Measurements from ENCODE around the gene PLCB3. TPM values are rescaled to one million over a fixed set of nuclear protein-coding genes. Genes with fewer than 3 reads are reported as not detected.

The PLCB3 gene
- total and polyA plus RNA-seq, 2 of the 13 experiments (the other 11 are each of a cell fraction or from before 2014, with no cell fraction given), result 7.5 to 13.8 TPM

GRCh38 chr11:64304316-64305072, 53.2 kb downstream of the PLCB3 start (continued):
- TF ChIP-seq, protein P1, sequence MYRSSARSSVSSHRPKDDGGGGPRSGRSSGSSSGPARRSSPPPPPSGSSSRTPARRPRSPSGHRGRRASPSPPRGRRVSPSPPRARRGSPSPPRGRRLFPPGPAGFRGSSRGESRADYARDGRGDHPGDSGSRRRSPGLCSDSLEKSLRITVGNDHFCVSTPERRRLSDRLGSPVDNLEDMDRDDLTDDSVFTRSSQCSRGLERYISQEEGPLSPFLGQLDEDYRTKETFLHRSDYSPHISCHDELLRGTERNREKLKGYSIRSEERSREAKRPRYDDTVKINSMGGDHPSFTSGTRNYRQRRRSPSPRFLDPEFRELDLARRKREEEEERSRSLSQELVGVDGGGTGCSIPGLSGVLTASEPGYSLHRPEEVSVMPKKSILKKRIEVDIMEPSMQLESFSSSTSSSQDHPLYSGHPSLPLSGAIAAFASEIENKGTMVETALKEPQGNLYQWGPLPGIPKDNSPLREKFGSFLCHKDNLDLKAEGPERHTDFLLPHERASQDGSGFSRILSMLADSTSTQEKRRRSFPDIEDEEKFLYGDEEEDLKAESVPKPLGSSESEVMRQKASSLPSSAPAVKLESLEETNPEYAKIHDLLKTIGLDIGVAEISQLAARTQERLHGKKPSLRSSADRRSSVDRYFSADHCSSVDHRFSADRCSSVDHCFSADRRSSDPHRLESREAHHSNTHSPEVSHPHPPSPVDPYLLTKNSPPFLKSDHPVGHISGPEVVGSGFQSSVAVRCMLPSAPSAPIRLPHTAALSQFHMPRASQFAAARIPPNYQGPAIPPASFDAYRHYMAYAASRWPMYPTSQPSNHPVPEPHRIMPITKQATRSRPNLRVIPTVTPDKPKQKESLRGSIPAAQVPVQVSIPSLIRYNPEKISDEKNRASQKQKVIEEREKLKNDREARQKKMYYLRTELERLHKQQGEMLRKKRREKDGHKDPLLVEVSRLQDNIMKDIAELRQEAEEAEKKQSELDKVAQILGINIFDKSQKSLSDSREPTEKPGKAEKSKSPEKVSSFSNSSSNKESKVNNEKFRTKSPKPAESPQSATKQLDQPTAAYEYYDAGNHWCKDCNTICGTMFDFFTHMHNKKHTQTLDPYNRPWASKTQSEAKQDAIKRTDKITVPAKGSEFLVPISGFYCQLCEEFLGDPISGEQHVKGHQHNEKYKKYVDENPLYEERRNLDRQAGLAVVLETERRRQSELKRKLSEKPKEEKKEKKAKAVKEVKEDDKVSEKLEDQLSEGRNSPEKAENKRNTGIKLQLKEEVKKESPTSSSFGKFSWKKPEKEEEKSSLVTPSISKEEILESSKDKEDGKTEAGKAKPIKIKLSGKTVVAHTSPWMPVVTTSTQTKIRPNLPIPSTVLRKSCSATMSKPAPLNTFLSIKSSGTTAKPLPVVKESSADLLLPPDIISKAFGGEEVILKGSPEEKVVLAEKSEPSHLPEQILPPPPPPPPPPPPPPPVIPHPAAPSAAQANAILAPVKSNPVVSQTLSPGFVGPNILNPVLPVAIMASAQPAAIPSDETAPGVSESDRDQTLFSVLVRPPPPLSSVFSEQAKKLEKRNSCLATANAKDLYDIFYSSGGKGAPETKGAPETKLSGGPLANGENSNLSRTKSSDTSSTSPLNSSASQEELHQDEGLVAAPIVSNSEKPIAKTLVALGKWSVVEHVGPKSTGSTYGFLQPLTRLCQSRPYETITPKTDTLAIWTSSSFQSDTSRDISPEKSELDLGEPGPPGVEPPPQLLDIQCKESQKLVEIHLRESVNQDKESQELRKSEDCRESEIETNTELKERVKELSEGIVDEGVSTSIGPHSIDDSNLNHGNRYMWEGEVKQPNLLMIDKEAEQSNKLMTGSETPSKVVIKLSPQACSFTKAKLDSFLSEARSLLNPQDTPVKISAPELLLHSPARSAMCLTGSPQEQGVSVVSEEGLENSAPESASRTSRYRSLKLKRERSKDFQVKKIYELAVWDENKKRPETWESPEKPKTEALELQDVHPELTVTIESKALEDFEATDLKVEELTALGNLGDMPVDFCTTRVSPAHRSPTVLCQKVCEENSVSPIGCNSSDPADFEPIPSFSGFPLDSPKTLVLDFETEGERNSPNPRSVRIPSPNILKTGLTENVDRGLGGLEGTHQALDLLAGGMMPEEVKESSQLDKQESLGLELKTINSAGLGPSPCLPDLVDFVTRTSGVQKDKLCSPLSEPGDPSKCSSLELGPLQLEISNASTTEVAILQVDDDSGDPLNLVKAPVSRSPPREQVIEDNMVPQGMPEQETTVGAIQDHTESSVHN (CRISPR knock-in tag; IDR thresholded peaks at IDR 0.05), result no peak
- no peak for TF ChIP-seq GFI1 (CRISPR knock-in tag; IDR thresholded peaks at IDR 0.05; ENCODE audit: borderline replicate concordance)
- peak; percentile 13; the same call in 1 of the 2 replicates for TF ChIP-seq ZSCAN9 (CRISPR knock-in tag; IDR thresholded peaks at IDR 0.05; ENCODE audit: borderline replicate concordance)
- TF ChIP-seq, protein P2, sequence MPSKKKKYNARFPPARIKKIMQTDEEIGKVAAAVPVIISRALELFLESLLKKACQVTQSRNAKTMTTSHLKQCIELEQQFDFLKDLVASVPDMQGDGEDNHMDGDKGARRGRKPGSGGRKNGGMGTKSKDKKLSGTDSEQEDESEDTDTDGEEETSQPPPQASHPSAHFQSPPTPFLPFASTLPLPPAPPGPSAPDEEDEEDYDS (CRISPR knock-in tag; IDR thresholded peaks at IDR 0.05), result 0 out of 2 replicates have a peak, but pooled peaks have one; percentile 21
- TF ChIP-seq, protein P3, sequence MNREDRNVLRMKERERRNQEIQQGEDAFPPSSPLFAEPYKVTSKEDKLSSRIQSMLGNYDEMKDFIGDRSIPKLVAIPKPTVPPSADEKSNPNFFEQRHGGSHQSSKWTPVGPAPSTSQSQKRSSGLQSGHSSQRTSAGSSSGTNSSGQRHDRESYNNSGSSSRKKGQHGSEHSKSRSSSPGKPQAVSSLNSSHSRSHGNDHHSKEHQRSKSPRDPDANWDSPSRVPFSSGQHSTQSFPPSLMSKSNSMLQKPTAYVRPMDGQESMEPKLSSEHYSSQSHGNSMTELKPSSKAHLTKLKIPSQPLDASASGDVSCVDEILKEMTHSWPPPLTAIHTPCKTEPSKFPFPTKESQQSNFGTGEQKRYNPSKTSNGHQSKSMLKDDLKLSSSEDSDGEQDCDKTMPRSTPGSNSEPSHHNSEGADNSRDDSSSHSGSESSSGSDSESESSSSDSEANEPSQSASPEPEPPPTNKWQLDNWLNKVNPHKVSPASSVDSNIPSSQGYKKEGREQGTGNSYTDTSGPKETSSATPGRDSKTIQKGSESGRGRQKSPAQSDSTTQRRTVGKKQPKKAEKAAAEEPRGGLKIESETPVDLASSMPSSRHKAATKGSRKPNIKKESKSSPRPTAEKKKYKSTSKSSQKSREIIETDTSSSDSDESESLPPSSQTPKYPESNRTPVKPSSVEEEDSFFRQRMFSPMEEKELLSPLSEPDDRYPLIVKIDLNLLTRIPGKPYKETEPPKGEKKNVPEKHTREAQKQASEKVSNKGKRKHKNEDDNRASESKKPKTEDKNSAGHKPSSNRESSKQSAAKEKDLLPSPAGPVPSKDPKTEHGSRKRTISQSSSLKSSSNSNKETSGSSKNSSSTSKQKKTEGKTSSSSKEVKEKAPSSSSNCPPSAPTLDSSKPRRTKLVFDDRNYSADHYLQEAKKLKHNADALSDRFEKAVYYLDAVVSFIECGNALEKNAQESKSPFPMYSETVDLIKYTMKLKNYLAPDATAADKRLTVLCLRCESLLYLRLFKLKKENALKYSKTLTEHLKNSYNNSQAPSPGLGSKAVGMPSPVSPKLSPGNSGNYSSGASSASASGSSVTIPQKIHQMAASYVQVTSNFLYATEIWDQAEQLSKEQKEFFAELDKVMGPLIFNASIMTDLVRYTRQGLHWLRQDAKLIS (CRISPR knock-in tag; IDR thresholded peaks at IDR 0.05), result no peak
- TF ChIP-seq ZNF333 (CRISPR knock-in tag; IDR thresholded peaks at IDR 0.05; ENCODE audit: borderline replicate concordance), result no peak
- 0 out of 2 replicates have a peak, but pooled peaks have one; percentile 37 for TF ChIP-seq ZNF256 (CRISPR knock-in tag; conservative IDR thresholded peaks at IDR 0.05)
- no peak for TF ChIP-seq AGO1 (IDR thresholded peaks at IDR 0.05; ENCODE audit: low read depth, low read length, poor library complexity, severe bottlenecking)
- TF ChIP-seq PAWR (CRISPR knock-in tag; IDR thresholded peaks at IDR 0.05; ENCODE audit: borderline replicate concordance), result no peak
- peak; percentile 53 for TF ChIP-seq ZFY (CRISPR knock-in tag; IDR thresholded peaks at IDR 0.05)
- TF ChIP-seq HNRNPL (IDR thresholded peaks at IDR 0.05; ENCODE audit: low read depth, low read length), result 0 out of 2 replicates have a peak, but pooled peaks have one; percentile 62
